Measurements from ENCODE around the gene RPS6KB2. TPM values are rescaled to one million over a fixed set of nuclear protein-coding genes. Genes with fewer than 3 reads are reported as not detected.

The RPS6KB2 gene
- total RNA-seq, 4 donors from 2014 or later = 25.6 to 45.0 (median 30.7) TPM

- H3K36me3 ChIP-seq = no peaks in the 10 kb centered on the region
- peak within 1 kb of the TSS in 1 of 2 donors; percentile 36 for H3K27ac ChIP-seq
- H3K27me3 ChIP-seq = no peaks in the 10 kb centered on the region
- H3K4me3 ChIP-seq = peak within 1 kb of the TSS in 1 of 2 donors; percentile 12
- no peaks in the 10 kb centered on the region for H3K9me3 ChIP-seq
- DNase-seq = no peak
- intact Hi-C loops (cut with DNase I; ENCODE audit: low total_unique reads) = no loop called here
- peaks cover 0 to 14% of the 10 kb centered on the region in 2 donors for H3K4me1 ChIP-seq
- TF ChIP-seq POLR2A (IDR thresholded peaks at IDR 0.05) (no peak), CTCF (IDR thresholded peaks at IDR 0.05) (no peak)
Observed at GRCh38 chr11:67415501-67416304, 12.6 kb upstream of the RPS6KB2 start, which contains the start of gene CARNS1. CARNS1 (plus strand) TSS chr11:67415678; CDS start chr11:67416200, 522 bp downstream.

- TF ChIP-seq POLR2A (IDR thresholded peaks at IDR 0.05) (no peak), CTCF (IDR thresholded peaks at IDR 0.05) (no peak)
- Histone ChIP-seq H3K4me1 (peaks cover 0 to 14% of the 10 kb centered on the region in 2 donors), H3K27me3 (no peaks in the 10 kb centered on the region), H3K4me3 (no peak overlapping the region), H3K27ac (no peak overlapping the region), H3K9me3 (no peaks in the 10 kb centered on the region), H3K36me3 (no peaks in the 10 kb centered on the region)
- no peak for DNase-seq
- intact Hi-C loops (cut with DNase I; ENCODE audit: low total_unique reads) = no loop called here
Observed at GRCh38 chr11:67416416-67417335, 11.6 kb upstream of the RPS6KB2 start.

GRCh38 chr11:67417425-67417824, 10.9 kb upstream of the RPS6KB2 start:
- H3K4me1 ChIP-seq = peaks cover 0 to 14% of the 10 kb centered on the region in 2 donors
- no peak for TF ChIP-seq POLR2A (IDR thresholded peaks at IDR 0.05)
- no peak for TF ChIP-seq CTCF (IDR thresholded peaks at IDR 0.05)
- H3K4me3 ChIP-seq = no peak overlapping the region
- no peaks in the 10 kb centered on the region for H3K27me3 ChIP-seq
- intact Hi-C loops (cut with DNase I; ENCODE audit: low total_unique reads) = no loop called here
- no peaks in the 10 kb centered on the region for H3K36me3 ChIP-seq
- H3K9me3 ChIP-seq = no peaks in the 10 kb centered on the region
- no peak for DNase-seq
- H3K27ac ChIP-seq = no peak overlapping the region

- TF ChIP-seq CTCF (IDR thresholded peaks at IDR 0.05) (no peak), POLR2A (IDR thresholded peaks at IDR 0.05) (no peak)
- Histone ChIP-seq H3K36me3 (no peaks in the 10 kb centered on the region), H3K9me3 (no peaks in the 10 kb centered on the region), H3K4me3 (no peak overlapping the region), H3K4me1 (peaks cover 0 to 14% of the 10 kb centered on the region in 2 donors), H3K27ac (no peak overlapping the region), H3K27me3 (no peaks in the 10 kb centered on the region)
- intact Hi-C loops (cut with DNase I; ENCODE audit: low total_unique reads) = no loop called here
- DNase-seq = no peak
Observed at GRCh38 chr11:67418476-67419281, 9.6 kb upstream of the RPS6KB2 start.

All from uterus (tissue), 4 donors.